Measurements from ENCODE around the gene TIMM8A.

TIMM8A gene

GRCh38 chrX:101348452-101349192 is at the start of gene TIMM8A:
Gene TIMM8A, minus strand, starts transcription at chrX:101348742. Its CDS starts 78 bp downstream, at chrX:101348664.
- peak; percentile 77 for DNase-seq

- no peak for DNase-seq
Observed at GRCh38 chrX:101397779-101398178, 49.2 kb upstream of the TIMM8A start.

GRCh38 chrX:101395789-101396188 is 47.2 kb upstream of the TIMM8A start:
- DNase-seq: no peak

- DNase-seq: no peak
Observed at GRCh38 chrX:101394372-101394771, 45.8 kb upstream of the TIMM8A start.

GRCh38 chrX:101393530-101394305 is 45.2 kb upstream of the TIMM8A start:
- no peak for DNase-seq

- DNase-seq: no peak
Observed at GRCh38 chrX:101391831-101392230, 43.3 kb upstream of the TIMM8A start.

- DNase-seq: peak; percentile 92
Observed at GRCh38 chrX:101390664-101391525, 42.4 kb upstream of the TIMM8A start, which contains the start of gene RPL36A. Gene RPL36A, plus strand, starts transcription at chrX:101391011. Its CDS starts 33 bp downstream, at chrX:101391044.

GRCh38 chrX:101388604-101389003 is 40.1 kb upstream of the TIMM8A start:
- DNase-seq: no peak

GRCh38 chrX:101386542-101386885 is 38.0 kb upstream of the TIMM8A start:
- DNase-seq: no peak

- no peak for DNase-seq
Observed at GRCh38 chrX:101385795-101386541, 37.4 kb upstream of the TIMM8A start, which contains the start of gene BTK. Gene BTK, minus strand, starts transcription at chrX:101386191. Its CDS starts 10,907 bp downstream, at chrX:101375284.

- DNase-seq: no peak
Observed at GRCh38 chrX:101385026-101385684, 36.6 kb upstream of the TIMM8A start.

GRCh38 chrX:101383679-101384205 is 35.2 kb upstream of the TIMM8A start:
- no peak for DNase-seq

- no peak for DNase-seq
Observed at GRCh38 chrX:101377547-101377946, 29.0 kb upstream of the TIMM8A start.

- DNase-seq: no peak
Observed at GRCh38 chrX:101370888-101371504, 22.5 kb upstream of the TIMM8A start.

GRCh38 chrX:101369687-101370086 is 21.1 kb upstream of the TIMM8A start:
- DNase-seq: no peak

- no peak for DNase-seq
Observed at GRCh38 chrX:101368800-101369199, 20.3 kb upstream of the TIMM8A start.

- DNase-seq: no peak
Observed at GRCh38 chrX:101365301-101365795, 16.8 kb upstream of the TIMM8A start.

- no peak for DNase-seq
Observed at GRCh38 chrX:101362757-101363156, 14.2 kb upstream of the TIMM8A start.

- DNase-seq: no peak
Observed at GRCh38 chrX:101362116-101362515, 13.6 kb upstream of the TIMM8A start.

- no peak for DNase-seq
Observed at GRCh38 chrX:101360390-101360789, 11.8 kb upstream of the TIMM8A start.

- DNase-seq: no peak
Observed at GRCh38 chrX:101359966-101360365, 11.4 kb upstream of the TIMM8A start.
